HG03095 (cell line): ENCODE data around the gene LRCH1.

Experiments
- ATAC-seq: cut with Tn5 transposase; IDR thresholded peaks from one replicate; pipeline ENCODE4 v1.9.1; 2021; ENCODE audit warnings: moderate library complexity; ENCODE audit not compliant: unreplicated experiment

LRCH1 gene

DNA sequence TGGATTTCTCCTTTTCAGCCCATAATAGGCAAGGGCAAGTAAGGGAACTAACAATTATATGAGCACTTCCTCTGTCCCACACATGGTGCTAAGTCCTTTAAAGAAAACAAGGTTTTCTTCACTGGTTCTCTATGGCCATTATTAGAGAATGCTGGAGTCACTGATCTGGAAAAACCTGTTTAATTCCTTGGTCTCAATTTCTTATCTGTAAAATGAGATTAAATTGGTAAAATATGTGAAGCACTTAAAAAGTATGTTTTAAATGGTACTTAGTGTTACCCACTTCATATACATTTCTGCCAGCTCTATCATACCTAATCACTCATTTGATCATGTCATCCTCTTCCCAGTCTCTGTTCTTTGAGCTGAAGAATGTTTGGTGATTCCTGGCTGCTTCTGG lies 39.4 kb downstream of the LRCH1 start:
- no peak for ATAC-seq

GRCh38 chr13:46593398-46593797 lies 40.4 kb downstream of the LRCH1 start:
- ATAC-seq = peak; percentile 45

- ATAC-seq = no peak
Observed at GRCh38 chr13:46594374-46595078, 41.6 kb downstream of the LRCH1 start.

- ATAC-seq = no peak
Observed at GRCh38 chr13:46595136-46595884, 42.3 kb downstream of the LRCH1 start.

GRCh38 chr13:46595885-46596275 lies 42.9 kb downstream of the LRCH1 start:
- no peak for ATAC-seq

DNA sequence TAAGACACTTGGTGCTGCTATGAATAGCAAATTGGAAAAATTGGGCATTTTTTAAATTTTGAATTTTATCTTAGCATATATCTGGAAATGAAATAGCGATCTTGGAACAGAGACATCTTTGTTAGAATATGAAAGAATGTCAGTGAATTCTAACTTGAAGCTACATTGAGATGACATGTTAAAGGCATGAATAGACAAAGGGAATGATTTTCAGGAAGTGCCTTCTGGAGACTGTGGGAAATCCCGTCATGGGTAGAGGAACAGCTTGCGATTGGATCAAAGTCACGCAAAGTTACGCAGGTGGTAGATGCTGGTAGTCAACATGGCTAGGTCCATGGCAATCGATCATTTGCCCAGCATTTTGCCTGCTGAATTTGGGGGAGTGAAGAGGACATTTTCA lies 43.5 kb downstream of the LRCH1 start:
- no peak for ATAC-seq

- no peak for ATAC-seq
Observed at GRCh38 chr13:46598140-46598819, 45.3 kb downstream of the LRCH1 start.

DNA sequence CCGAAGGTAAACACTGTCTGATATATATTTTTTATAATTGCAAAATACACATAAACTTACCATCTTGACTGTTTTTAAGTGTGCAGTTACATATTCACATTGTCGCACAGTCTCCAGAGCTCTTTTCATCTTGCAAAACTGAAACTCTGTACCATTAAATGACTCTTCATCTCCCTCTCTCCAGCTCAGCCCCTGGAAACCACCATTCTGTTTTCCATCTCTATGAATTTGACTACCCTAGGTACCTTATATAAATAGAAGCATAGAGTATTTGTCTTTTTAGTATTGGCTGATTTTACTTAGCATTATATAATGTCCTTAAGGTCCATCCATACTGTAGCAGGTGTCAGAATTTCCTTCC lies 45.8 kb downstream of the LRCH1 start:
- ATAC-seq = no peak

- ATAC-seq = no peak
Observed at GRCh38 chr13:46600943-46601311, 48.0 kb downstream of the LRCH1 start.

GRCh38 chr13:46602531-46602930 lies 49.6 kb downstream of the LRCH1 start:
- ATAC-seq = no peak

- no peak for ATAC-seq
Observed at GRCh38 chr13:46603165-46603603, 50.2 kb downstream of the LRCH1 start.

DNA sequence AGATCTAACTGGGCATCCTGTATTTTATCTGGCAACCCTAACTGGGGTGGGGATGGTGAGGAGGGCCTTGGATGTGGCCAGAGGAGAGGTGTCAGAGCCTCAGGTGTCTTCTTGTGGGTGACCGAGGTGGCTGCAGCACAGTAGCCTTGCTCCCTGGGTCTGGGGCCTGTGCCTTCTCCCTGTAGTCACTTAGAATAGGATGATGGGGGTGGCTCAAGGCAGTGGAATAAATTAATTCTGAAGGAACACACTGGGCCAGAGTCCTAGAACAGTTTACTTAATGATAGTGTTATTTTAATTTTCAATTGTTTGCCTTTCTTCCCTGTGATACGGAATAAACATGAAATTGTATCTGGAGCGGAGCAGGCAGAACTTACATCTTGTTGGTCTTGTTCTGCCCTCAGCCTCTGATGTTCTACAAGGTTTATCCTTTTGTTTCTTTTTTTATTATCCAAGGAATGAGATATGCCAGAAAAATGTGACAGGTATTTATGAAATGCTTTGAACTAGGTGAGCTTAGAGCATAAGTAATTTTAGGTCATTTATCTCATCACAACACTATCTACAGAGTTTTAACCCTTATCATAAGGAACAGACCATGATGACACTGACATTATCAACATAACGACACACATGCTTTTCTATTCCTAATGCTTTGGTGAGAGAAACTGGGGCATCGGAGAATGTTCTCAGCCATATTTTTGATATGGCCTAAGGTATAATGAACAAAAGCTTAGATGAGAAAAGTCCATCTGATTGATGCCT lies 51.4 kb downstream of the LRCH1 start:
- no peak for ATAC-seq

DNA sequence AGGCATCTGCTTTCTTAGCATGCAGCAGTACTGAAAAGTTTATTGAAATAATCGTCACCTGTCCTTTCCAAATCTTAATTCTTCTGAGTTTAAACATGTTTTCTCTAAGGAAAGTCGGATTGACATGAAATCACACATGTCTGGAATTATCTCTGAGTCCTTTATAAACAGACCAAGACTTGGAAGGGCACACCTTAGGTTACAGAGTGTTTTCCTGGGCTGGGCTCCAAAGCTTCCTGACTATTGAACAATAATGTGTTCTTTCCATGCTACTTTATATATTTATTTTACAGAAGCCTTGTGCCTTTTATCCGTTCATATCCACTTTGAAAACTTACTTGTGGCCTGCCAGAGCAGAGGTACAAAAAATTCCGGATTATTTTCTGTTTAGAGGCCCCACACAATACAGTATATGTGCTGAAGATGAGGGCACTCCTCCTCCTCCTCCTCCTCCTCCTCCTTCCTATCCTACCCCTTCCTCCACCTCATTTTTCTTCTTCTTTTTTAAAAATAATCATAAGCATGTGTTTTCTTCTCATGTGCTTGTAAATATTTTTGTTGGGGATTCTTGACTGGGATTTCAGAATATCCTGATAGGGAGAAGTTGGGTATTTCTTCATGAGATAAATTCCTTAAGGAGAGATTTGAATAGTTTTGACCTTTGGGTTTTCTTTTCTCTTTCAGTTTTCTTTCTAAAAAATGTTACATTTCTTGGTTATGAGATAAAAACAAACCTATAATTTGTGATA lies 52.3 kb downstream of the LRCH1 start:
- ATAC-seq = no peak

- ATAC-seq = peak; percentile 38
Observed at GRCh38 chr13:46605825-46606554, 53.0 kb downstream of the LRCH1 start.

GRCh38 chr13:46606970-46607369 lies 54.0 kb downstream of the LRCH1 start:
- no peak for ATAC-seq

DNA sequence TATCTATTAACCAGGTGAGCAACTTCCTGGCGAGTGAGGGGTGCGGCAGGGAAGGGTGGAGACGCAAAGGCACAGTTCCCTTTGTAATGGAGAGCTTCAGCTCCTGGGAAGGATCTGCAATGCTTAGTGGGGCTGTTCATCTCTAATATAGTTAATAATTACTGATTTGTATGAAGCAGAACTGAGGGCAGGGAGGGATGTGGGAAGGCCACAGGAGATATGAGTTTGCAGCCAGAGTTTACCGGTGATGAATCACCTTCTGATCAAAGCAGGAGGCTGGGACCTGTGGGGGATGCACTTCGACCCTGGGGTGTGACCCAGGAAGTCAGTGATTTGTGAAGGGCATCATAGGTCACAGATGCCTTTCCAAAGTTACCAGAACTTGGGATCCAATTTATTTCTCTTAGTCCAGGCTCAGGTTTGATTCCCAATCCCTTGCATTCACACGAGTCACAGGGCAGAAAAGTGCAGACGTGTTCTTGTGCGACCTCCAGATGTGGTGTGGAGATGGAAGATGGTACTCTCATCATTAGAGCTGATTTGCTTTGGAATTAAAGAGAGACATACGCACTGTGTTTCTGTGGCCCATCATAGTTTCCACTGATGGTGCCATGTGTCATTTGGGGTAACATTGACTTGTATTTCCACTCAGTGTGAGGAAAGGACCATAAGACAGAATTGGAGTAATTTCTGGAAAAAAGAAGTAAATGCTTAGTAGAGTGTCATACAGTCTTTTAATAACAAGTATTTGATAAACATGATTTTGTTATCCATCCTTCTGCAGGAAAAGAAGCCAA lies 55.0 kb downstream of the LRCH1 start:
- ATAC-seq = no peak

DNA sequence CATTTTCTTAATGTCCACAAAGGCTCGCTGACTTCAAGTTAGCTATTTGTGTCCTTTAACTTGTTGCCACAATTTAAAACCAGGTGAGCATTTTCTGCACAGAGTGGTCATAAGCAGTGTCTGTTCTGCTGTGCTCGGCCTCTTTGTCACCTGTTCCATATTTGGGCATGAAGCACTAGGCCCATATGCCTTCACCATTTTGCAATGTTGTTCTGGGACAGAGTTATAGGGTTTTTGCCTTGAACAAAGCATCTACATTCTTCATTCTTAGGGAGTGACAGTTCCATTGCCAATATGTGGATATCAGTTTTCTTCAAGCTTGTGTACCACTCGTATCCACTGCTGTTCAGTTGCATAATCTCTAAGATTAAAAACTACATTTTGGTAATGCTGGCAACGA lies 56.1 kb downstream of the LRCH1 start:
- ATAC-seq = no peak

- ATAC-seq = no peak
Observed at GRCh38 chr13:46609726-46610125, 56.8 kb downstream of the LRCH1 start.

DNA sequence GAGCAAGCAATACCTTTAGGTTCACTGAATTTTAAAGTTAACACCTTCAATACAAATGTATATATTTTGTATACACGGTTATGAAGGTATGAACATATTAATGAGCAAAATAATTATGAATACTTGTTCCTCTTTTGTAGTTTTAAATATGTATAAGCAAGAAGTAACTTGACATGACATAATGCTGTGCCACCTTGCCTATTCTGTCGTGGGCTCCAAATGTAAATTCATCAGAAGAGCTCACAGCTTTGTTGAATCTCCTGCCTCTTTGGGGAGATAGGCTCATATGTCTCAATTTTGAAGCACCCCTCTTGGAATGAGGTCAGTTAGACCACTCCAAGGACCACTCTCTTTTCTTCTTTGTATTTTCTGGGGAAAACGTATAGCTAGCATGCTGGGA lies 59.3 kb downstream of the LRCH1 start:
- no peak for ATAC-seq
